GM20000 (cell line): Measurements from ENCODE around the gene TGM2.

Experiments used
- DNase-seq: peaks from one replicate; pipeline ENCODE4 v3.0.0; 2012; ENCODE audit warnings: low spot score
- TF ChIP-seq, protein P1 (sequence below): IDR thresholded peaks from 2 replicates; pipeline ENCODE4 v1.5.1; 2012; ENCODE audit warnings: mild to moderate bottlenecking, control low read depth; ENCODE audit errors: extremely low read depth, missing control alignments

Gene TGM2

DNA sequence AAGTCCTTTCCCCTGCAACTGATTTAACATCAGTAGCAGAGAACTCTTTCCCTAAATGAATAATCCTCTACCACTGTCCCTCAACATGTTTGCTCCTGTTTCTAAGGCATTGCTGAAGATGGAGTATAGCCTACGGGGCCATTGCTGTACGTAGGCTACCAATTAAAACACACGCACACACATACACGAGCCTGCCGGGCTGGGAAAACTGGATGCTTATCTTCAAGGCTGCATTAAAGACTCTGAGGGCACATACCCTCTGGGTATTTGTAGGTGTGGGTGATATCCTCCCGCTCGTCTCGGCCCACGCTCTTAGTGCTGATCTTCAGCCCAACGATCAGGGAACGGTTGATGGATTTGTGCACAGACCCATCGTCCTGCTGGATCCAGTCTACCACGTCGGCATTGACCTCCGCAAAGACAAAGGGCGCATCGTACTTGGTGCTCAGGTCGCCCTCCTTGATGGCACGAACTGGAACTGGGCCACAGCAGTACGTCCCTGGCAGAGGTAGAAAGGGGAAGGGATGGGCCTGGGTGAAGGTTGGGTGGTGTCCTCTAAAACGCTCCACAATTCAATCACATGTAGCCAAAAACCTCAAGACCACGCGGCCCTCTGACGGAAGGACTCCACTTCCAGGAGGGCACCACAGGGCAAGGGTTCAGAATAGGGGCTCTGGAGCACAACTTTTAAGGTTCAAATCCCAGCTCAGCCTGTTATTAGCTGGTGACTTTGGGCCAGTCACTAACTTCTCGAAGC is 25.7 kb downstream of the TGM2 start:
- no peak for DNase-seq
- TF ChIP-seq, protein P1, sequence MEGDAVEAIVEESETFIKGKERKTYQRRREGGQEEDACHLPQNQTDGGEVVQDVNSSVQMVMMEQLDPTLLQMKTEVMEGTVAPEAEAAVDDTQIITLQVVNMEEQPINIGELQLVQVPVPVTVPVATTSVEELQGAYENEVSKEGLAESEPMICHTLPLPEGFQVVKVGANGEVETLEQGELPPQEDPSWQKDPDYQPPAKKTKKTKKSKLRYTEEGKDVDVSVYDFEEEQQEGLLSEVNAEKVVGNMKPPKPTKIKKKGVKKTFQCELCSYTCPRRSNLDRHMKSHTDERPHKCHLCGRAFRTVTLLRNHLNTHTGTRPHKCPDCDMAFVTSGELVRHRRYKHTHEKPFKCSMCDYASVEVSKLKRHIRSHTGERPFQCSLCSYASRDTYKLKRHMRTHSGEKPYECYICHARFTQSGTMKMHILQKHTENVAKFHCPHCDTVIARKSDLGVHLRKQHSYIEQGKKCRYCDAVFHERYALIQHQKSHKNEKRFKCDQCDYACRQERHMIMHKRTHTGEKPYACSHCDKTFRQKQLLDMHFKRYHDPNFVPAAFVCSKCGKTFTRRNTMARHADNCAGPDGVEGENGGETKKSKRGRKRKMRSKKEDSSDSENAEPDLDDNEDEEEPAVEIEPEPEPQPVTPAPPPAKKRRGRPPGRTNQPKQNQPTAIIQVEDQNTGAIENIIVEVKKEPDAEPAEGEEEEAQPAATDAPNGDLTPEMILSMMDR, result no peak

DNA sequence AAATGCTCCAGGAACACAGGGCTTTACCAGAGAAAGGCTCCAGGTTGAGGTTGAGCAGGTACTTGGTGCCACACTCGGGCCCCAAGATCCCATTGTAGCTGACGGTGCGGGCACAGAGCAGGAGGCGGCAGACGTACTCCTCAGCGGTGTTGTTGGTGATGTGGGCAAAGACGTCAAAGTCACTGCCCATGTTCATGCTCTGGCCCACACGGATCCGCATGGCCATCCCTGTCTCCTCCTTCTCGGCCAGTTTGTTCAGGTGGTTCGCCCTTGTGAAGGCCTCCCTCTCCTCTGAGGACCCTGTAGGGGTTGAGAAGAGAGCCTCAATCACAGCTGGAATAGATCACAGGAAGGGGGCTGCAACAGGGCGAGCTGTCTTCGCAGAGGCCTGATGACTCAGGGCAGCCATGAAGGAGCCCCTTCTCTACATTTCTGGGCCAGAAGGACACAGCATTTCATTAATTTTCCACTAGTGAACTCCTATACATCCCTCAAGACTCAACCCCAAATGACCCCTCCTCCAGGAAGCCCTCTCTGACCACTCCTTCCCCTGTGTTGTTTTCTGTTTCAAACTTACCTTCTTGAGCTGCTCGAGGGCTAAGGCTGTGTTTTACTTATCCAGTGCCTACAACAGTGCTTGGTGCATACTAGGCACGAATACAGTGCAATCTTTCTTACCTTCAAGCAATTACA is 26.8 kb downstream of the TGM2 start:
- TF ChIP-seq, protein P1, result no peak
- DNase-seq, result no peak

DNA sequence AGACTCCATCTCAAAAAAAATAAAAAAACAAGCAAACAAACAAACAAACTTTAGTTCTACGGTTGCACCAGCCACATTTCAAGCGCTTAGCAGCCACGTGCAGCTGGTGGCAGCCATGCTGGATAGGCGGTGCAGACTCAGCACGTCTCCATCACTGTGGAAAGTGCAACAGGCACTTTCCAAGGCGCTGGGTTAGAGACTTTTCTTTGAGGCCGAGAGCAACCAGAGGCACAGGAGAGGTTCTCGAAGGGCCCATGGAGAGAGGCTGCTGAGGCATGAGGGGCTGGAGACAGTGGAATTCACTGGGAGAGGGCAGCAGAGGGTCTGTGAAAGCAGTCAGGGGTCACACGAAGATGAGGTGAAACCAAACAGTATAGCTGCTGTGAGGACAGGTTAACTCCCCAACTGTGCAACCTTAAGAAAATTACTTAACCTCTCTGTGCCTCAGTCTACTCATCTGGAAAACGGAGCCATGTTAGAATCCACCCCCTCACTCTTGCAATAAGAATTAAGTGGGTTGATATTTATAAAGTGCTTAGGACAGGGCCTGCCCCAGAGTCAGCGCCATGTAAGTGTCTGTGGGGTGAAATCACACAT is 27.5 kb downstream of the TGM2 start:
- TF ChIP-seq, protein P1, result no peak
- no peak for DNase-seq

DNA sequence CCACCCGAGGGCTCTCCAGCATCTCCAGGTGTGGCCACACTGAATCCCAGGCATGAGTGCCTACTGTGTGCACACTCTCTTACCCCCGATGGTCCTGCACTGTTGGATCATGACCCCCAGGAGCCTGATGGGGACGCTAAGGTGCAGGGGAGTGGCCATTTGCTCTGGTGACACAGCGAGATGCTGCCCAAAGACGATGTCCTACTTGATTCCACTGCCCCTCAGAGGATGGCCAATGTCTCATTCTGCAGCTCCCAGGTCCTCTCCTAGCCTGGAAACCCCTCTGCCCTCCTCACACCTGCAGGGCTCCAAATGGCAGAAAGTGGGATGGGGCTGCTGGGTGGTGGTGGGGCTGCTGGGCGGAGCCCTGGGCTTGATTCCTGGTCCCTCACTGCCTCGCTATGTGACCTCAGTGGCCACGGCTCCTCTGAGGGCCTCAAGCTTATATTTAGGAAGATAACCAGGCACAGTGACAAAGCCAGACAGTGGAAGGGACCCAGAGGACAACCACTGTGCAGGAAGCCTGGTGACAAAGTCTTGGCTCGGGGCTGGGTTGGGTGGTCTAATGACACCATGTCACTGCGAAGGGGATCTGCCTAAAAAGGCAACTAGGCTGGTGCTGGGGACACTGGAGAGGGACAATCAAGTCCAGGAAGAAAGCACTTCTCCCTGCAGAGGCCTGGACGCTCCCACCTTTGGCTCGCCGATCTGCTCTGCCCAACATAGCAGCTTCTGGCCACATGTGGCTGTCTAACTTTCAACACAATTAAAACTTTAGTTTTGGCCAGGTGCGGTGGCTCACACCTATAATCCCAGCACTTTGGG is 28.4 kb downstream of the TGM2 start:
- TF ChIP-seq, protein P1, result no peak
- DNase-seq, result no peak

DNA sequence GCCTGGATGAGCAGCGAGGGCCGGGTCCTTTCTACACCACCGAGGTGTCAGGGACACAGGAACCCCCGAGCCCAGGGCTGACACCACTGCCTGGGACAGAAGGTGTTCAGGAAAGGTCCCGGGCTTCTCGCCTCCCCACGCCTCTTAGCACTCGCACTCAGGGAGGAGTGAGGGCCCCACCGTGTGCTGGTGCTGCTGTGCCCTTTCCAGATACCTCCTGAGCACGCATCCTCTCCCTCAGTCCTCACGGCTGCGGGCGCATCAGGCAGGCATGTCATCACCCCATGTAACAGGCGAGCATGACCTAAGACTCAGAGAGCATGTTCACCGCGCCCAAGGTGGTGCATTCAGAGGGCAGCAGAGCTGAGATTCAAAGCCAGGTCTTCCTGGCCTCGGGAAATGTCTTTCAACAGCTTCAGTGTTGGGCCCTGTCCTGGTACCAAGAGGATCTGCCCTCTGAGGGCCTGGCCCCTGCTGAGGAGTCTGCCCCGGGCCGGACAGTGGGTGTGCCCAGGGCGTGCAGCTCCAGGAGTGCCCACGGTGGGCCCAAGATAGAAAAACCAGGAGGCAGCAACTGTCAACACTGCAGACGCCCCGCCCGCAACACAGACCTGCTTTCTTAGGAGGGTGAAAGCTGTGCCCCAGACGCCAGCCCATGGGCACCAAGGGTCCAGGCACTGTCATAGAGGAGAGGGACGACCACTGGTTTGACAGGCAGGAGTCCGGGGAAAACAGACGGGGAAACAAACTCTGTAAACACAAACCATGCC is 29.2 kb downstream of the TGM2 start:
- TF ChIP-seq, protein P1, result no peak
- no peak for DNase-seq

DNA sequence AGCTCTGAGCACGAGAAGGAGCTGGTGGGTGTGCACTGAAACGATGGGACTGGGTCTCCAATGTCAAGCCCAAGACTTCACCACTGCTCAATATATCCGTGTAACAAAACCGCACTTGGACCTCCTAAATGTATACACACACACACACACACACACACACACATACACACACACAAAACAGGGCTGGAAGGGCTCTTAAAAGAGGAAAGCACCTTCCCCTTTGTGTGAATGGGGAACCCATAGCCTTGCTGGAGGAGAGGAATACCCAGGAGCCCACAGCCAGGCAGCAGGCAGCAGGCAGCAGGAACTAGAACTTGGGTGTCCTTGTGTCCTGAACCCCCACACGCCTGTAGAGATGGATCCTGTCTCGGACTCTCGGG is 29.8 kb downstream of the TGM2 start:
- TF ChIP-seq, protein P1, result no peak
- no peak for DNase-seq
